Measurements from ENCODE around the gene FAM110A. TPM values are rescaled to one million over a fixed set of nuclear protein-coding genes. Genes with fewer than 3 reads are reported as not detected.
"Not testable (repeated sequence)": the region's sequence is repeated elsewhere in the genome, so short reads cannot be mapped to it uniquely, and the experiment has no call there.

FAM110A gene
- total RNA-seq, 3 donors from 2014 or later: 6.8 to 8.9 (median 7.9) TPM

DNA sequence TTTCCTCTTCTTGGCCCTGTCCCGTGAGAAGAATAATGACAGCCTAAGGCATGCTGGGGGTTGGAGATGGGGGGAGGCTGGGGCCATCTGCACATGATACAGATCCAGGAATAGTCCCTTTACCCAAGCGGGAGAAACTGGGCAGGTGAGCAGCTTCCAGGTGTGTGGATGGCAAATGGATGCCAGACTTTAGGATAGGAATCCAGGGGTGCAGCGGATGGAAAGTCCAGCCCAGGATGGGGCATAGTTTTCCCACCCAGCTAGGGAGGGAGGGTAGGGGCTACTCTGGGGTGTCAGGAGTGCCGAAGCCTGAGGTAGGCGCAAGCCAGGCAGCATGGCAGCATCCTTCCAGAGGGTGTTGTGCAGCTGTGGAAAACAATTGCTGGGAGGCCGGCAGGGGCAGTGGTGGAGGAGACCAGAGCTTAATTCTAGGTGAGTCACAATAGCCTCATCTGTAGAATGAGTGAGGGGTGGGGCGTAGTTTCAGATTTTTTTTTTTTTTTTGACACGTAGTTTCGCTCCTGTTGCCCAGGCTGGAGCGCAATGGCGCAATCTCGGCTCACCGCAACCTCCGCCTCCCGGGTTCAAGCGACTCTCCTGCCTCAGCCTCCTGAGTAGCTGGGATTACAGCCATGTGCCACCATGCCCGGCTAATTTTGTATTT is 15.4 kb upstream of the FAM110A start:
- H3K36me3 Mint-ChIP-seq (ENCODE audit: insufficient read depth): no peaks in the 10 kb centered on the region
- DNase-seq (no peak), ATAC-seq (no peak)
- peaks cover 2% of the 10 kb centered on the region for H3K4me1 Mint-ChIP-seq (ENCODE audit: low read depth)
- H3K4me3 Mint-ChIP-seq: no peak overlapping the region
- peaks cover 20% of the 10 kb centered on the region for H3K27me3 Mint-ChIP-seq (ENCODE audit: low read depth)
- H3K9me3 Mint-ChIP-seq: no peaks in the 10 kb centered on the region

DNA sequence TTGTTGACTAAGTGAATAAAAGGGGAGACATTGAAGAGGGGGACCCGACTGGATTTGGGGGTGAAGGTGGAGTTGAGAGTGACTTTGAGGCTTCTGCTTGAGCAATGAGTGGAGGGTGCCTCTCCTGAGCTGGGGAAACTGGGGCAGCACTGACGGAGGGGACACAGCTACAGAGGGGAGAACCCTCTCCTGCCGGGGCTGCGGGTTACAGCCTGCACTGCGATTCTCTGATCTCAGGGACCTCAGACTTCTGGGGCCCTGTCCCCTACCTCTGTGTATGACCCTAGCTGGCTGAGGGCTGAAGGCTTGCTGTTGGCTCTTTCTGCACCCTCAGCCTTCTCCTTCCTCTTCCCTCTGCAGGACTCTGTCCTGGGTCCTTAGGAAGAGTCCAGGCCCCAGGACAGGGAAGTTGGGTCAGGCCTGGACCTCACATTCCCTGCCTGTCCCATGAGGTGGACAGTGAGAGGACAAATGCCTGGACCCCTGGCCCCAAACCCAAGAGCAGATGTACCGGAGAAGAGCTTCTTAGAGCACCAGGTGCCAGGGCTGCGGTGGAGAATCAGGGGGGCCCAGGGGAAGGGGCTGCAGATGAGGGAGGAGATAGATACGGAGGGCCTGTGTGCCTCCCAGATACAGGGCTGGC is 13.7 kb upstream of the FAM110A start:
- DNase-seq: no peak
- Mint-ChIP-seq H3K4me3 (no peak overlapping the region), H3K9me3 (no peaks in the 10 kb centered on the region), H3K4me1 (ENCODE audit: low read depth) (peaks cover 2% of the 10 kb centered on the region), H3K27me3 (ENCODE audit: low read depth) (peaks cover 12% of the 10 kb centered on the region), H3K36me3 (ENCODE audit: insufficient read depth) (no peaks in the 10 kb centered on the region)
- ATAC-seq: no peak

DNA sequence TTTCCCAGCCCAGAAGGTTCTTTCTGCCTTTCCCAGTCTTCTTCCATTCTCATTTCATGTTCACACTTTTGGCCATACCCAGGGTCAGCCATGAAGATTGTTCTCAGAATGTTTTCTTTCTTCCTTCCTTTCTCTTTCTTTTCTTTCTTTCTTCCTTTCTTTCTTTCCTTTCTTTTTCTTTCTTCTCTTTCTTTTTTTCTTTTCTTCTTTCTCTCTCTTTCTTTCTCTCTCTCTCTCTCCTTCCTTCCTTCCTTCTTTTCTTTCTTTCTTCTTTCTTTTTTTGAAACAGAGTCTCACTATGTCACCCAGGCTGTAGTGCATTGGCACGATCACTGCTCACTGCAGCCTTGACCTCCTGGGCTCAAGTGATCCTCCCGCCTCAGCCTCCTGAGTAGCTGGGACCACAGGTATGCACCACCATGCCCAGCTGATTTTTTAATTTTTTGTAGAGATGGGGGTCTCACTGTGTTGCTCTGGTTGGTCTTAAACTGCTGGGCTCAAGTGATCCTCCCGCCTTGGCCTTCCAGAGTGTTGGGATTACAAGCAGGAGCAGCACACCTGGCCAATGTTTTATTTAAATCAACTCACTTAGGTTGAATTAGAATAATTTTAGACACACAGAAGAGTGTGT is 13.1 kb upstream of the FAM110A start:
- Mint-ChIP-seq H3K4me1 (ENCODE audit: low read depth) (peaks cover 2% of the 10 kb centered on the region), H3K9me3 (no peaks in the 10 kb centered on the region), H3K36me3 (ENCODE audit: insufficient read depth) (no peaks in the 10 kb centered on the region), H3K4me3 (no peak overlapping the region), H3K27me3 (ENCODE audit: low read depth) (peaks cover 7% of the 10 kb centered on the region)
- DNase-seq (no peak), ATAC-seq (no peak)

DNA sequence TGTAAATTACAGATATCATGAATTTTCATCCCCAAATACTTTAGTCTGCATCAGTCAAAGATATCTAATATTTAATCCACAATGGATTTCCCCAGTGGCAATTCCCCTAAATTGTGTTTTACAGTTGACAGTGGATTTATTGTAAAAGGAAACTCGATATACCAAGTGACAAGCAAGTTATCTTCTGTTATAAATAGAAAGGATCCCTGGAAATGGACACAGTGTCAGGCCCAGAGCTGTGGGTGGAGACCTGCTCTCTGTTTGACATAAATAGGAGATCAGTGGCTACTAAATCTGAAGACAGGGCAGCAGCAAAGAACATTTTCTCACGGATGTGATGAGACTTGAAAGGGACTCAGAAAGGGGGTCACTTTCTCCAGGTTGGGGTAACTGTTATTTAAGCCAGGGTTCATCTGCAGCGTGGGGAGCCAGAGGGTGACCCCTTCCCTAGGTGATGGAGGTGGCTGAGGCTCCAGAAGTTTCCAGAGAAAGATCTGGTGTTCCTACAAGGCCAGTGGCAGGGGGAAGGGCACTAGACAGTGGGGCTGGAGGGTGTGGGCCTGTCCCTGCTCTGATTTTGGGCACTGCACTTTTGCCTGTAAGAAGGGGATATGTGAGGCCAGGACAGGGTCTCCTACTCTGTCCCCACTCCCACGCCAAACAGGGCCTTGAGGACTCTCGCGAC is 12.3 kb upstream of the FAM110A start:
- ATAC-seq (no peak), DNase-seq (no peak)
- H3K36me3 Mint-ChIP-seq (ENCODE audit: insufficient read depth): no peaks in the 10 kb centered on the region
- H3K4me3 Mint-ChIP-seq: no peak overlapping the region
- H3K4me1 Mint-ChIP-seq (ENCODE audit: low read depth): peaks cover 2% of the 10 kb centered on the region
- H3K27me3 Mint-ChIP-seq (ENCODE audit: low read depth): peaks cover 2% of the 10 kb centered on the region
- H3K9me3 Mint-ChIP-seq: no peaks in the 10 kb centered on the region

DNA sequence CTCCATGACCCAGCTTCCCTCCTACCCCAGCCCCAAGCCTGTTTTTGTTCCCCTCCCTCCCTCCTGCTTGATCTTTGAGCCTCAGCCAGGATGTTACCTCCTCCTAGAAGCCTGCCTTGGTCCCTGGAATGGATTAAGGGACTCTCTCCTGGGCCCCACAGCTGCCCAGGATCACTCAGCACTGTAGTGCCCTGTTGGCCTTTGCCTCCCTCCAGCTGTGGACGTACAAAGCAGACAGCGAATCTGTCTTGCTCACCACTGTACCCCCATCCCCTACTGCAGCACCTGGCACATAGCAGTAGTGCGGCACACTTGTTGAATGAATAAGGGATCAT is 11.8 kb upstream of the FAM110A start:
- ATAC-seq (no peak), DNase-seq (no peak)
- Mint-ChIP-seq H3K36me3 (ENCODE audit: insufficient read depth) (no peaks in the 10 kb centered on the region), H3K27me3 (ENCODE audit: low read depth) (peaks cover 2% of the 10 kb centered on the region), H3K4me3 (no peak overlapping the region), H3K4me1 (ENCODE audit: low read depth) (peaks cover 2% of the 10 kb centered on the region), H3K9me3 (no peaks in the 10 kb centered on the region)

DNA sequence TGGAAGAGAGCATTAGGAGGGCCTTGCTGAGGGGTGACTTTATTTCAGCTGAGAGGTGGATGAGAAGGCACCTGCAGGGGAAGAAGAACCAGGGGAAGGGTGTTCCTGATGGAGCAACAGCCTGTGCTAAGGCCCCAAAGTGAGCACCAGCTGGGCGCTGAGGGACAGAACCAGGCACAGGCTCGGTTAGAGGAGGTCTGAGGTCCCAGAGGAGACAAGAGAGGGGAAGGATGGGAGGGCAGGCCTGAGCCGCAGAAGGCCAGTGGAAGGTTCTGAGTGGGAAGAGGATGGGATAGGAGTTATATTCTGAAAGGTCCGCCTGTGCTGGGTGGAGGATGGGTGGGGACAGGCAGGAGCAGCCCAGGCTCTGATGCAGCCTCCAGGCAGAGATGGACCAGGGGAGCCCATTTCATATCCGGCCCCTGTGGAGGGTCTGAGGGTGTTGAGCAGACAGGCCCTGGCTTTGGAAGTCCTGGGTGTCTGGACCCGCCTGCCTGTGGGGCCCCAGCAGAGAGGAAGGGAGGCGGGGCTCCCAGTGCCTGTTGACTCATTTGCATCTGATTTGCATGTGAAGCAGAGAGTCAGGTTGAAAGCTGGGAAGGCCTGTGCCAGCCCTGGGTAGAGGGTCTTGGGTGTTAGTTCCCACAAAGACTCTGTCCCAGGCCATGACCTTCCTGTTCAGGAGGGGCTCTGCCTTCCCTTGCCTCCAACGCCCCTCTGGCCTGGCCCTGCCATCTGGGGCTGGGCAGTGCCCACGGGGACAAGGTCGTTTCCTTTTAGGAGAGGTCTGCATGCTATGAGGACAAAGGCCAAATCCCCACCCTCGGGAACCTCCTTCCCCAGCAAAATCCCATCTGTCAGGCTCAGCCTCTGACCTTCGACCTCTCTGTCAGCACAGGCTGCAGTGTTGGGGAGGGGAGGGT is 10.6 kb upstream of the FAM110A start:
- Mint-ChIP-seq H3K9me3 (no peaks in the 10 kb centered on the region), H3K4me3 (no peak overlapping the region), H3K36me3 (ENCODE audit: insufficient read depth) (no peaks in the 10 kb centered on the region), H3K27me3 (ENCODE audit: low read depth) (no peaks in the 10 kb centered on the region), H3K4me1 (ENCODE audit: low read depth) (peaks cover 2% of the 10 kb centered on the region)
- DNase-seq: no peak
- no peak for ATAC-seq

DNA sequence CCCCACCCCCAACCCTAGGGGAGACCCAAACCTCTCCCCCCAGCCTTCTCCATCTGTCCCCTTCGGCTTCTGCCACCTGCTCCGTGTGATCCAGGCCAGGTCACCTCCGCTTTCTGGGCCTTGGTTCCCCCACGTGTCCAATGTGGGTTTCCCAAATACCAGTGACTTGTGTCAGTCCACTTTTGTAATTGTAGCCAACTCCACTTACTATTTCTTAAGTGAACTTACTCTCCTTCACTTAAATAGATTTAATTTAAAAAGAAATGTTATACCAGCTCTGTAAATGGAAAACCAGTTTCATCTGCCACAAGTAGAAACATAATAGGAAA is 10.0 kb upstream of the FAM110A start:
- DNase-seq (no peak), ATAC-seq (no peak)
- Mint-ChIP-seq H3K9me3 (no peaks in the 10 kb centered on the region), H3K4me3 (no peak overlapping the region), H3K4me1 (ENCODE audit: low read depth) (peaks cover 2% of the 10 kb centered on the region), H3K36me3 (ENCODE audit: insufficient read depth) (no peaks in the 10 kb centered on the region), H3K27me3 (ENCODE audit: low read depth) (no peaks in the 10 kb centered on the region)

DNA sequence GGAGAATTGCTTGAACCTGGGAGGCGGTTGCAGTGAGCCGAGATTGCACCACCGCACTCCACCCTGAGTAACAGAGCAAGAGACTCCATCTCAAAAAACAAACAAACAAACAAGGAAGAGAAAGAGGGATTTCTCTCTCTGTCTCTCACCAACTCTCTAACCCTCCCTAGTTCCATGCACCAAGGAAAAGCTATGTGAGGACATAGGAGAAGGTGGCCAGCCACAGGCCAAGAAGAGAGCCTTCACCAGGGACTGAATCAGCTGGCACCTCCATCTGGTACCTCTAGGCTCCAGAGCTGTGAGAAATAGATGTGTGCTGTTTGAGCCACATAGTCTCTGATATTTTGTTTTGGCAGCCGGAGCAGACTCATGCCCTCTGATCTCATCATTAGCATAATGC is 9.0 kb upstream of the FAM110A start:
- Mint-ChIP-seq H3K4me1 (ENCODE audit: low read depth) (peaks cover 2% of the 10 kb centered on the region), H3K36me3 (ENCODE audit: insufficient read depth) (no peaks in the 10 kb centered on the region), H3K4me3 (no peak overlapping the region), H3K9me3 (no peaks in the 10 kb centered on the region), H3K27me3 (ENCODE audit: low read depth) (no peaks in the 10 kb centered on the region)
- no peak for DNase-seq
- ATAC-seq: no peak

DNA sequence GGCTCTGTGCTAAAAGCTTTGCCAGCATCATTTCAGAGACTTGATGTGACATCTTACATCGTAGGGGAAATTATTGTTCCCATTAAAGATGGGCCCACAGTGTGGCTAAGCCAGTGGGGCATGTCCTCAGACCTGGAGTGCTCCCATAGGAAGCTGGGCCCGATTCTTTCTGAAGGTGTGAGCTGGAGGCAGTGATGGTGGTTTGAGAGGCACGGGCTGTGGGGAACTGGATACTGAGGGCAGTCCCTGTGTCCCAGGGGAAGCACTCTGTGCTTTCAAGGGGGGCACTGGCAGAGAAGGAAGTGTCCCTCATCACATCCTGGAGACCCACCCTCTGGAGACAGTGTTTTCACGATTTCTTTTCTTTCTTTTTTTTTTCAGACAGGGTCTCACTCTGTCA is 8.6 kb upstream of the FAM110A start:
- Mint-ChIP-seq H3K4me1 (ENCODE audit: low read depth) (no peaks in the 10 kb centered on the region), H3K4me3 (no peak overlapping the region), H3K9me3 (no peaks in the 10 kb centered on the region), H3K36me3 (ENCODE audit: insufficient read depth) (no peaks in the 10 kb centered on the region), H3K27me3 (ENCODE audit: low read depth) (no peaks in the 10 kb centered on the region)
- ATAC-seq (no peak), DNase-seq (no peak)

DNA sequence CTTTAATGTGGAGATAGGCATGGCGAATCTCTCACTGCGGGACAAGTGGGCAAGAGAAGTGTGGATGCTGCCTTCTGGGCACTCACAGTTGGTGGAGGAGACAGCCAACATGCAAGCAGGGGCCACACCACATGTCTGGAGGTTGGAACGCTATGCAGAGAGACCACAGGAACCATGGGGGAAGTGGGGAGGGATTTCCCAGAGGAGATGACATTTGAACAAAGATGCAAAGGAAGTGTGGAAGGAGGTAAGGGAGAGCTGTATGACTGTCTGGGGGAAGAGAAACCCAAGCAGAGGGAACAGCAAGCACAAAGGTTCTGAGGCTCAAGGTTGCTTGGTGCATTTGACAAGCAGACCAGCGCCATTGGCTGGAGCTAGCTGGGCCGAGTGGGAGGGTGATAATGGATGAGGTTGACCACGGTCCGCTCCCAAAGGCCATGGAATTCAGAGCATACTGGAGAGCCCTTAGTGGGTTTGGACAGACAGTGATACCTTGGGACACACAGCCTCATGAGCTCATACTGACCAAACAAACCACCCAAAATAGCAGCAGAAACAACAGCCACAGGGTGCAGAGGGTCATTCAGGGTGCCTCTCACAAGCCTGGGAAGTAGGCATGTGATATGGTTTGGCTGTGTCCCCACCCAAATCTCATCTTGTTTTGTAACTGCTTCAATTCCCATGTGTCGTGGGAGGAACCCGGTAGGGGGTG is 7.6 kb upstream of the FAM110A start:
- Mint-ChIP-seq H3K4me3 (no peak overlapping the region), H3K27me3 (ENCODE audit: low read depth) (no peaks in the 10 kb centered on the region), H3K4me1 (ENCODE audit: low read depth) (no peaks in the 10 kb centered on the region), H3K9me3 (no peaks in the 10 kb centered on the region), H3K36me3 (ENCODE audit: insufficient read depth) (no peaks in the 10 kb centered on the region)
- no peak for DNase-seq
- ATAC-seq: no peak

DNA sequence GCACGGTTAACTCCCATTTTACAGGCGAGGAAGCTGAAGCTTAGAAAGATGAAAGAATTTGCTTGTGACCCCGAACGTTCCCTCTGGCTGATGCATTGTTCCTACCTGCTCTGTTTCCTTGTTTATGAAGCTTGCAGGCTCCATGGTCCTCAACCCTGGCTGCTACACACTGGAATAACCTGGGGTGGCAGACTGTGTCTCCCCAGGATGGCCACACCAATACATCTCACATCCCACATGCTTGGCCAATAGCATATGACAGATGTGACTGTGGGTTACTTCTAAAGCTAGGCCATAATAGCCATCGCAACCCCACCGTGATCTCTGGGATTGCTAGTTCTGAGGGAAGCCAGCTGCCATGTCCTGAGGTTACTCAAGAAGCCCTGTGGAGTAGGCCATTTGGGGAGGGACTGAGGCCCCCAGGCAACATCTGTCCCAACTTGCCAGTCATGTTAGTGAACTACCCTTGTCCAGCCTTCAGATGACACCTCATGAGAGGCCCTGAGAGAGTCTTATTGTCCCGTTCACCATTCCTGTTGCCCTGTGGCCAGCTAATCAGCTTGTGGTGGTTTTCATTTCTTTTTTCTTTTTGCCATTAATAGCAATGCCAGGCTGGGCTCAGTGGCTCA is 6.7 kb upstream of the FAM110A start:
- ATAC-seq (no peak), DNase-seq (no peak)
- H3K9me3 Mint-ChIP-seq: no peaks in the 10 kb centered on the region
- H3K36me3 Mint-ChIP-seq (ENCODE audit: insufficient read depth): no peaks in the 10 kb centered on the region
- H3K4me3 Mint-ChIP-seq: no peak overlapping the region
- no peaks in the 10 kb centered on the region for H3K4me1 Mint-ChIP-seq (ENCODE audit: low read depth)
- no peaks in the 10 kb centered on the region for H3K27me3 Mint-ChIP-seq (ENCODE audit: low read depth)

DNA sequence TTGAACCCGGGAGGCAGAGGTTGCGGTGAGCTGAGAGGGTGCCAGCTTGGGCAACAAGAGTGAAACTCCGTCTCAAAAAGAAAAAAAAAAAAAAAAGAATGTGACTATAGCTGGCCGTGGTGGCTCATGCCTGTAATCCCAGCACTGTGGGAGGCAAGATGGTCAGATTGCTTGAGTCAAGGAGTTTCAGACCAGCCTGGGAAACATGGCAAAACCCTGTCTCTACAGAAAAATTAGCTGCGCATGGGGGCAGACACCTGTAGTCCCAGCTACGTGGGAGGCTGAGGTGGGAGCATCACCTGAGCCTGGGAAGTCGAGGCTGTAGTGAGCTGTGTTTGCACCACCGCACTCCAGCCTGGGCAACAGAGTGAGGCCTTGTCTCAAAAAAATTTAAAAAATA is 5.5 kb upstream of the FAM110A start:
- H3K4me3 Mint-ChIP-seq; H3K4me1 Mint-ChIP-seq (ENCODE audit: low read depth); ATAC-seq; H3K27me3 Mint-ChIP-seq (ENCODE audit: low read depth); DNase-seq; H3K36me3 Mint-ChIP-seq (ENCODE audit: insufficient read depth); H3K9me3 Mint-ChIP-seq: not testable (repeated sequence)

DNA sequence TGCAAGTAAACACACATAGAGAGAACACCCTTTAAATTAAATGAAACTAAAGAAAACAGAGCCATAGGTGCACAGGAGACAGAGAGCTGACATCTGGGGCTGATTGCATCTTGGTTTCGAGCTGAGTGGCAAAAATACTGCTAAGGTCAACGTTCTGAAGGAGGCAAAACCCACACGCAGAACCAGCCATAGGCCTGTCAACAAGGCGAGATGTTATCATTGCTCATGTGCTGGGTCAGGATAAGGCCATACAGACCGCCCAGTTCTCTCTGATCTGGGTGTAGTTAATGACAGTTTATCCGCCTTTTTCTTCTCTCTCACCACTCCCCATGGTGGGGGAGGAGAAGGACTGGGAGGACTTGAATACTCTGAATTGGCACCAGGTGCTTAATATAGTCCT is 4.5 kb upstream of the FAM110A start:
- no peak for DNase-seq
- no peaks in the 10 kb centered on the region for H3K9me3 Mint-ChIP-seq
- no peak overlapping the region for H3K4me3 Mint-ChIP-seq
- no peaks in the 10 kb centered on the region for H3K27me3 Mint-ChIP-seq (ENCODE audit: low read depth)
- ATAC-seq: no peak
- peaks cover 6% of the 10 kb centered on the region for H3K4me1 Mint-ChIP-seq (ENCODE audit: low read depth)
- H3K36me3 Mint-ChIP-seq (ENCODE audit: insufficient read depth): no peaks in the 10 kb centered on the region
